GM19372 (cell line): ENCODE data around the gene NHS.

Experiments
- ATAC-seq: cut with Tn5 transposase; IDR thresholded peaks from one replicate; pipeline ENCODE4 v1.9.1; 2021; ENCODE audit warnings: mild to moderate bottlenecking, low read depth, moderate library complexity; ENCODE audit not compliant: unreplicated experiment

Gene NHS

DNA sequence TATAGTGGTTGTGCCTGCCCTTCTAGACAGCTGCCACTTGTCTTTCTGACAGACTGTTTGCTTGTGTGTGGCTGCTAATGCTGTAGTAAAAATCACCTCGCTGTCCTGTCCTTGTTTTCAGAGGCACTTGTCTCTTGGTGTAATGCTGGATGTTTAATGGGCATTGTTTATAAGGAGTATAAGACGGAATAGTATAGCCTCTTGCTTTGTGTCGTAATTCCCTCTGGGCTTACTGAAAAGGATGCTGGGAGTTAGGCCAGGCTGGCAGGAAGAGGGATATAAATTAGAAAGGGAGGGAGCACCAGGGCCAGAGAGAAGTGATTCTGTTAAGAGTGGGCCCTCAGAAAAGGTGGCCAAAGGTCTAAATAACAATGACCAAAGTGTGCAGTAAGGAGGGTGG lies 29.0 kb downstream of the NHS start:
- ATAC-seq, result no peak

DNA sequence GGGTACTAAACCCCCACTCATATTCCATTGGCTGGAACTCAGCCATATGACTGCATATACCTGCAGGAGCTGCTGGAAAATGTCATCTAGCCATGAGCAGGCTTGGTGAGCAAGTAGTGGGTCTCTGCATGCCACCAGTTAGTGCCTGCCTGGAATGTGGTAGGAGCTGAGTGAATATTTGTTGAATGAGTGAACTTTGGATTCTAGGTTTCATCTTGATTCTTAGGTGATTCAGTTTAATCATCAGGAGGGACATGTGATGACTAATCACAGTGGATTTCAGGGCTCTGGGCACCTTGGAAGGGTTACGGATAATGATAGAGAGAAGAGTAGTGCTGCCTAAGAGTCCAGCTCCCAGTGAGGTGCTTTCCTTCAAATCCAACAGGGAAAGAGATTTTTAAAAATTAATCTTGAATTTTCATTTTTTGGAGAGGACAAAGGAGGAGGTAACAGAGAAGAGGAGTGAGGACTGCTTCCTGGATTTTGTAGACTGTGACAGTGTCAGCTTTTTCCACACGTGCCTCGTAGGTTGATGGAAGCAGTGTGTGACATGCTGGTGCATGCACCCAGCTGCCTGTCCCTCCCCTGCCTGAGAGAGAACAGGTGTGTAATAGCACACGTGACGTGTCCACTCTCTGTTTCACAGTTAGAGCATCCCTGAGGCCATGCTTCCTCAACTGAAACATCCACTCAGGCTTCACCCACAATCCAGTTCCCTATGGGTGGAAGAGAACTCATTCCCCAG lies 30.4 kb downstream of the NHS start:
- no peak for ATAC-seq

DNA sequence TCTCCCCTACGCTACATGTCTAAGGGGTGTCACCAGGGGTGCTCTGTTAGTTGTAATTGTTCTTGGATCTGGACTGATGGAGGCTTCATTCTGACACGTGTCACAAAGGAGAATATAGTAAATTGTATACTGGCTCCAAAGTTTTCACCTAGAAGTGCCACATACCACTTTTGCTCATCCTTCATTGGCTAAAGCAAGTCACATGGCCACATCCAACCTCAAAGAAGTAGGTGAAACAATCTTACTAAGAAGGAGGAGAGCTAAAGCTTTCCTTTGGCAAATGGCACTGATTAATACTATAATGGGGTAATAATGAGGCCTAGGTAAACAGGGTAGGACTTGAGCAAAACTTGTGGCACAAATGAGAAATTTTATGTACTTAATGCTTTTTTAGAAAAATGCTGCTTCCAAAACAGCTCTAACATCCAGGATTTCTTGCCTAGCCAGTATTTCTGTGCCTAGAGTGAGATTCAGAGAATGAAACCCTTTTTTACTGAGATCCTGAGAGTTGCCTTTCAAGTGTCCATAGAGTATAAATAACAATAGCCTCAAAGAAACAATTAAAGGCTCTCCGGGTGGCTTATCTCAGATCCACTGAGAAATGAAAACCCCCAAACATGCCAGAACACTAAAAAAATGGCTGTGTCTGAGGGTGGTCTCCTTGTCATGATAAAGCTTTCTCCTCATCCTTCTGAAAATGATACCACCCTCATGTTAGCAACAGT lies 34.7 kb downstream of the NHS start:
- no peak for ATAC-seq

DNA sequence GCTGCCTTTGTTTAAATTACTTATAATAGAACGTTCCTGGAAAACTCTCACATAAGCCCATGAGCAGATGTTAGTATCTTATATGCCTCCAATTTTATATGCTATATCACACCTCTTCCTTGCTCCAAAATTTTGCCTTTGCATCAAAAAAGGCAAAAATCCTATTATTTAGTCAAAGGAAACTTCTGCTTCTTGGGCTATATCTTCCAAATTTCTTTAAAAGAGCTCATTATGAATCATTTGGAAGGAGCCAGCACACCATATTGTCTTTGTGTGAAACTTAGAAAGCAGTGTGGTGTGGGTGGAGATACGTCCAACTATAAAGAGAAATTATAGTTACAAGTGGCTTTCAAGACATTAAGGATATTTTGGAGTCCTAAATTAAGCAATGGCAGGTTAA lies 35.7 kb downstream of the NHS start:
- no peak for ATAC-seq

DNA sequence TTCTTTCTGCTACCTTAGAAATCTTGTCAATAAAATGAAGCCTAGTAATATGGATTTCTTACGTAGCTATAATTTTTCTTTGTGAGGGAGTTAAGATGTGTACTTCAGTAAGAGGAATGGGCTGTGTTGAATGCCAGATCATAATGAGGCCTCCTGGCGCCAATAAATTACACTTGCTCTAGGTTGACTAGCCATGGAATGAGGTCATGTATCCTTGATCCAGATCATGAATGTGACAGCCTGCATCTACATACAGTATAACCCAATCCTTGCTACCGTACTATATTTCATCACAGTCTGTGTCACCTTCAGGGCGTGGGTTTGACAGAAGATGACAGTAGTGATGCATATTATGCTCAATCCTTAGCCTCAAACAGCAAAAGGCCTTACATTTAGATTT lies 36.2 kb downstream of the NHS start:
- no peak for ATAC-seq

DNA sequence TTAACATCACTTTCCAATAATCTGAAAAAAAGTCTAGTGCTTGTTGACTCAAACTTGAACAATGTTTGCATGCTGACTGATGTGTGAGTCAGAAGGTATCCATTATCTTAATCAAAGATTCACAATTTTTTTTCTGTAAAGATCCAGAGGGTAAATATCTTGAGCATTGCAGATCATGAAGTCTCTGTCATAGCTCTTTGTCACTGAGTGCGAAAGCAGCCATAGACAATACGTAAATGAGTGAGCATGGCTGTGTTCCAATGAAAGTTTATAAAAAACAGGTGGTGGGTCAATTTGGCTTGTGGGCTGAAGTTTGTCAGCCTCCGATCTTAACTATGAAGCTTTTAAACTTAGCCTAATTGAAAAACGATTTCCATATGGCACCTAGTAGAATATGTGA lies 37.7 kb downstream of the NHS start:
- ATAC-seq, result no peak

DNA sequence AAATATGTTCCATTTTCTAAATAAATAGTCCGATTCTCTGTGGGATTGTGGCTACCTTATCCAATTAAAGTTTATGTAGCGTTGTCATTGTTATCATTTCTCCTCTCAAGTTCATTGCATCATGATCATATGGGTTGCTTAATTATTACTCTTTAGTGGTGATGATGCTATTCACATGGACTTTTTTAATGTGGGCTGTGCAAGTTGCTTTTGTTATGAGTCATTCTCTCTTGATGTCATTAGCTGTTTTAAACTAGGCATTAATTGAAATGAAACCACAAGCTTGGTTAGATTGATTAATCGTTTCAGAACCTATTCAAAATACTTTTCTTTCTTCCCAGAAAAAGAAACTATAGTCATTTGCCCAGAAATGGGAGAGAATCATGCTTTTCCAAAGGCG lies 38.2 kb downstream of the NHS start:
- no peak for ATAC-seq

DNA sequence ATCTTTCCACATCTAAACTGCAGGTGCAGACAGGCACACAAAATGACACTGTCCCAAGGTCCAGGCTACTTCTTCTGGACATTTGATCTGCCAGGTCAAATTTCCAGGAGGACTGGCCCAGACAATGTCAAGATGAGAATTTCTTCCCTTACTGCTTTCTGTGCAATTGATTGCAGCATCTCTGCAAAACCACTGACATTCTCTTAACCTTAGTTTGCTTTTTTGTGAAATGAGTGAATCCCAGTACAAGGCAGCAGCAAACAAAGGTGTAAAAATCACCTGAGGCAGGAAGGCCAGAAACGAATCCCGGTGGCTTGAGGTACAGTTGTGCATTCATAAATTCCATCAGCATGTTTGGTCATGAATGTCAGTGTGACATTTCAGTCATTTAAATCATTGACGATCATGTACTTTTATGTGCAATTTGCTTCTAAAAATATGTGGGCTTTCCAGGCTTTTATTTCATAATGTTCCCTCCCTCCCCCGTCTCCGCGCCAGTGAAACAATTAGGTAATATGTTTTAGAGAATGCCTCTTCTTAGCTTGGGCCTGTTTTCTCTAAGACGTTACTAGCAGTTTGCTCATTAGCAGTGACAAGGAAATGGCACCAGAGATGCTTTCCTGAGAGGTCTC lies 39.1 kb downstream of the NHS start:
- no peak for ATAC-seq

DNA sequence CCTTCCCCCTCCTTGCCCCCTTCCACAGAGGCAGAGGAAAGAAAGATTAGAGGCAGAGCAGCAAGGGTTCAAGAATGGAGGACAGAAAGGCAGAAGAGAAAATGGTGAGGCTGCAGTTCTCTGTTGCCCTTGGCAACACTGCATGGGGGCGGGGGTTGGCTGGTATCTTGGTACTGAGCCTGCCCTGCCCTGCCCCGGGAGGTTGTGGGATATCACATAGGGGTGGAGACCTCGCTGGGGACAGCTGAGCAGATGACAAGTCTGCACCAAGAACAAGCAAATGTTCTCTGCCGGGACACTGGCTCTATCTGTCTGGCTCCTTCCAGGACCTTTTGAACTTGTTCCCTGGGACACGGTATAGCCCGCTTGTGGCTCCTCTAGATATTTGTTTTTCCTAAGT lies 39.8 kb downstream of the NHS start:
- no peak for ATAC-seq

DNA sequence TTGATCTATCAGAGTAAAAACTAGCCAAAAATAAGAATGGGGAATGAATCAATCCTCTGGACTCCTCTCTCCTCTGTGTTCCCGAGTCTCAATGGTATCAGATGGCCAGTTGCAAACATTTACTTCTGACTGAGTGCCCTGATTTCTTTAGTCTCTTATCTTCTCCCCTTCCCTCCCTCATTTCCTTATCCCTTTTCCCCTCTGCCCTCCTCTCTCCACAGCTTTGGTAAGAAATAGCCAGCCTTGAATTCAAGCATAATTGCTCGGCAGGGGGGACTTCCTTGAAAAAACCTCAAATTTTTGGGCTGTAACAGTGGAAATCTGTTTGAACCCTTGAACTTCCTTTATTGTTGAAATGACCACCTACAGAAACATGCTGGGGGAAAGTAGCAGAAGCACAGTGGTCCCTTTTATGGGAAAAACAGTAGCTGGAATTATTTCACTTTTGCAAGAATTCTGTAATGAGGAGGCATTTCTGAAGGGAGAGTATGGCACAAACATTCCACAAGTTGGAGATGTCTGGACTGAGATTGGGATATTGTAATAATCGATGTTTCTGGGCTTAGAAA lies 40.3 kb downstream of the NHS start:
- ATAC-seq, result no peak

DNA sequence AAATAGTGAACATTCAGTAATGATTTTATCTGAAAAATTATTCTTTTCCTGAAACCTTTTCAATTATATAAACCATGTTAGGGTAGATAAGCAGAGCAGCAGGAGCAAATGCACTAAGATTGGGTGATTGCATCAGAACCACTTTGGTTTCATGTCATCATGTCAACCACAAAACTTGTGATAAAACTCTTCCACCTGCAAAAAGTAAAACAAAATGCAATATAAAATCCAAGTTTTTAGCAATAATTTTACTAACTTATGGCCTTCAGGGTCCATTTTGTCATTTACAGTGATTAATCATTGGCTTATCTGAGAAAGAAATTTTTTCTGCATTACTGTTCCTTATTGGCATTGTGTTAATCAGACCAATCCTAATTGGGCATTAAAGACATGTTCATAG lies 42.4 kb downstream of the NHS start:
- no peak for ATAC-seq

DNA sequence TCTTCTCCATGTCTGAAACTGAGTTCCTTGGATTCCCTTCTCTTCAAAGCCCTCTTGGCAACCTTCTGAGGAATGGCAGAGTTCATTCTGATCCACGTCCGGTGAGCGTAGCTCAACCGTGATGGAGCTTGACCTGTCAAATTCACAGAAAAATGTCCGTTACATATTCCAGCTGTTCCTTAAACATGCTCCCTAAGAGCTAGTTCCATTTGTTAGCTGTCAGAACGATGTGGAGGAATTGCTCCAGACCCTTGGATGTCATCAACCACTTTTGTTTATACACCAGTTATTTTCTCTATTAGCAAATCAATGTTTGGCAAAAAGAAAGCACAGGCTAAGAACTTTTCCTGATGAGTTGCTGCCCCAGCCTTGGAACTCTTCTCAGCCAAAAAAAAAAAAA lies 50.1 kb downstream of the NHS start:
- no peak for ATAC-seq

DNA sequence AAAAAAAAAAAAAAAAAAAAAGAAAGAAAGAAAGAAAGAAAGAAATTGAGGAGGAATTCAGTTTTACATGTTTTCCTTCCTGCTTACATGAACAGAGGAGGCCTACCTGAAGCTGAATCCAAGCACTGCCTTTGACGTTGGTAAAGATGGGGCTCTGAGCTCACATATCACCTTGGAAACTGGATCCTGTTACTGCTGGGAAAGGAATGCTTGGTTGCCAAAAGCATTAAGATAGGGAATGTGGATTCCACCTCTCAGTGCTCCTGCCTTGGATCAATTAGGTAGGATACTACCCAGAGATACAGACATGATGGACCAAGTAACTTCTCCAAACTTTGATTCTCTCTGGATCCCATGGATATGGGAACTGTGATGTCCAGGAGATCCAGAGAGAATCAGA lies 50.6 kb downstream of the NHS start:
- no peak for ATAC-seq

DNA sequence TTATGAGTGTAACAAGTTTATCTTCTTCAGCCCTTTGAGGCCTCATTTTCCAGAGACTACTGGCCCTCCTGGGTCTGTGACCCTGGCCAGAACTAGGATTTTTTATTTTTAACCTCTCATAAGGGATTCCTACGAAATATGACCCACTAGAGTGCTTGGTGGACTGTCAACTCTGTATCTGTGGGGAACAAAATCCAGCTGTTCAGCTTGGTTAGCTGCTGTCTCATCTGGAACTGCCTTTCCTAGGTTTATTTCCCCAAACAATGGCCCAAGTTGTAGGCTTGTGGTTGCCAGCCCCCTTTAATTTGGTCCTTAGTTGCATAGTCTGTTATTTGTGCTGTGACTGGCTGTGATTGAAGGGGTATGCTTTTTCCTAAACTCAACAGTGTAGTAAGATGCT lies 56.2 kb downstream of the NHS start:
- ATAC-seq, result no peak

DNA sequence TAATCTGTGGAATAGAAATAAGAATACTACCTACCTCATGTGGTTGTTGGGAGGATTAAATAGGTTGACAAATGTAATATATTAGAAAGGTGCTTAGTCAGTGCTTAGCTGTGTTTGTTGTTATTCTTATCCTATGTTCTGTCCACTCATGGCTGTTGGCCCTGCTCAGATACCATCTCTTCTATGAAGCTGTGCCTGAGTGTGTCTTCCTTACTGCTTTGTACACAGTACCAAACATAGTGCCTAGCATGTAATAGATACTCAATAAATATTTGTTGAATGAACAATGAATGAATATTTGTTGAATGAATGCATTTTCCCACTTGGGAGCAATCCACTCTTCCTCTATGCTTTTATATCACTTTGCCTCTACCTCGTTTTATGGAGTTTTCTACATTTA lies 57.2 kb downstream of the NHS start:
- no peak for ATAC-seq

DNA sequence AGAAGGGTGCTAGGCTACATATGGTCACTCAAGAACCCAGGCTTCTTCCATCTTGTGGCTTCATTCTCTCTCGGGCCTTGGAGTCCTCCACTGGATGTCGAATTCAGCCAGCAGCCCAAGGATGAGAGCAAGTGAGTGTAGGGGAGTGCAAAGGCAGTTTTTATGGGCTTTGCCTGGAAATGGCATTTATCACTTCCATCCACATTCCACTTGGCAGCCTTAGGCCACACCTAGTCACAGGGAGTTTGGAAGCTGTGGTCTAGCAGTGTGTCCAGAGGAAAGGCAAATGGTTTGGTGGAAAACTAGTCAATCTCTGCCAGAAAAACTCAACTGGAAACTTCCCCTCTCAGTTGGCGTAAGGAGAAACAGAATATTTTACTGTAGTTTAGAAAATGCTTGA lies 59.0 kb downstream of the NHS start:
- no peak for ATAC-seq

DNA sequence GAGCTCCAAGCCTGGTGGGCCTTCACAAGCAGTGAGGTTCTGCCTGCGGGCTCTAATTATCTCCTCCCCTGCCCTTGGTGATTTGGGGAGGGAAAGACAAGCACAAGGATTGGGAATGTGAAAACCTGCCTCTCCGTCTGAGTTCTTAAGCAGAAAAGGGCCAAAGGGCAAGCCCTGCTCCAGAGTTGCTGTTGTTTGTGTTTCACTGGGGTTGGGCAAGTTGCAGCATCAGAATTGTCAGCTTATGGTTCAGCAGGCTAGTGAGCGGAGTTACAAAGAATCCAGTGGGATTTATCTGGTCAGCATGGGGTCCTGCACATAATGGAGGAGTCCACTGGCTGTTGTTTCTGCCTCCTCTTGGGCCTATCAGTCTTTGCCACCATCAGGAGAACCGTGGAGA lies 60.5 kb downstream of the NHS start:
- ATAC-seq, result no peak

DNA sequence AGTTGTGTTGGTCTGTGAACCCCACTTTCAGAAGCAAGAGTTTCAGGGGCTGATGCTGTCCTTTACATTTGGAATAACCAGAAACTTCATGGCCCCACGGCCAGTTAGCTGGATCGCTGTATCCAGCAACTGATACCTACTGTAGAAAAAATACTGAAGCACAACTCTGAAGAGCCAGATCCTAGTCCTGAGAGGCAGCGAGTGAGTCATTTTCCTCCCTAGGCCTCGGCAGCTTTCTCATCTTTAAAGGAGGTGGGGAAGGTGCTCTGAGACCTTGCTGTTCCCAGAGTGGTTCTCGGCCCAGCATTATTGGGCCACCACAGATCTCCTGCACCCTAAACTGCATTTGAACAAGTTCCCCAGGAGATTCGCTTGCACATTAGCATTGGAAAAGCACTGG lies 63.2 kb downstream of the NHS start:
- no peak for ATAC-seq

DNA sequence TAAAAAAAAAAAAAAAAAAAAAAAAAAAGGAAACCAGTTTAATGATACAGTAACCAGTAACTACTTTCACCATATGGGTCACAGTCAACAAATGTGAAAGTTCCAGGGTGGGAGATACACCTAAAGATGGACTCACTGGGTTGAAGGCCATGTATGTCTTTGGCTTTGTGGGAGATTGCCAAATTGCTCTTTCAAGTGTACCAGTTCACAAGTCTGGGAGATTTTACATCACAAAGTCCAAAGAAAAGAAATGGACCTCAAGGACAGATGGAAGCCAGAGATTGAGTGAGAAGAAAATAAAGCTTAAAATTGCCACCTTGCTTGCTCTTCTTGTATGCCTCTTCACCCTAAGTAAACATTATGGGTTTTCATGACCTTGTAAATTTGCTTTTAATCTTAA lies 65.3 kb downstream of the NHS start:
- no peak for ATAC-seq

DNA sequence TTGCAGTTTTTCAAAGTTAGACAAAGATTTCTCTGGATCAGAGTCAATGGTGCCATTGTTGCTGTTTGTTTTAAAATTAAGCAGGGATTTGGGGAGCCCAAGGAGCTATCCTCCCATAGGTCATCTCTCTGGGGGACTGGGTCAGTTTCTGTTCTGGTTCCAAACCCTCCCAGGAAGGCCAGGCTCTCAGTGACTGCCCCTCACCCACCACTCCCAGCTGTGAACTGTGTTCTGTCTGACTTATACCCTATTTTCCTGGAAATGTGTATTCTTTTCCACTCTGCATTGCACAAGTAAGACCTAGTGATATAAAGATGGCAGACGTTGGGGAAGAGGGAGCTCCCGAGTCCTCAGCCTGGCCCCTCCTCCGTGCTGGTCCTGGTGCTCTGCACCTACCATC lies 65.8 kb downstream of the NHS start:
- ATAC-seq, result no peak

DNA sequence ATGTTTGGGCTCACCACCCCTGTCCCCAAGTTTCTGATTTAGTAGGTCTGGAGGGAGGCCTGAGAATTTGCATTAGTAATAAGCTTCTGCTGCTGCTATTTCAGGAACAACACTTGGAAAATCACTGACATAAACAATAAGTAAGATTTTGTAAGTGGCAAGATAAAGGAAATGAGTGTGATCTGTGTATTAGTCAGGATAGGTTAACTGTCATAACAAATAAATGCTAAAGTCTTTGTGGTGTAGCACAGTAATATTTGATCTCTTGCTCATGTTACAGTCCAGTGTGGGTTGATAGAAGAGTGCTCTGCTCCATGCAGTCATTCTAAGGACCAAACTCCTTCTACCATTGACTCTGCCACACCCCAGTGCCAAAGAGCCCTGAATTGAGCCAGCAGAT lies 67.0 kb downstream of the NHS start:
- ATAC-seq, result no peak

DNA sequence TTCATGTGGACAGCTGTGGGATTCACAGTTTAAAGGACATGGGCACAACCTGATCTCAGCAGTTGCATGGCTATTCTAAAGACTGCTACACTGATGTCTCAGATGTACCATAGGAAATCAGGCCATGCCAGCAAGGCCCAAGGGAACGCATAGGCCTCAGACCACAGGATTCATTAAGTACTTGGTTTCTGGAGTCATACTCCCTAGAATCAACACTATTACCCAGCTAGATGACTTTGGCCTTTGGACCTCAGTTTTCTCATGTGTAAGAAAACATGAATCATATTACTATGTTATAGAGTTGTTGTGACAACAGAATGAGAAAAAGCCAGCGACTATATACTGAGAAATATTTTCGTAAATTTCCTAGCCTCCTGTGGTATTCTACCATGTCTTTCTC lies 67.9 kb downstream of the NHS start:
- ATAC-seq, result no peak
